NCI-H146 treated with DMSO at 0.1 percent for 48 hours (cell line): ENCODE results near the gene TCAP.
"Not testable (repeated sequence)": the region's sequence is repeated elsewhere in the genome, so short reads cannot be mapped to it uniquely, and the experiment has no call there.

Experiments
- DNase-seq: peaks from one replicate; lab custom pipeline; 2025; ENCODE audit not compliant: unreplicated experiment; lab: John Stamatoyannopoulos, UW

TCAP gene

GRCh38 chr17:39702901-39703893 lies 38.0 kb downstream of the TCAP start:
- DNase-seq, result no peak

- DNase-seq, result no peak
Observed at GRCh38 chr17:39703913-39704312, 38.8 kb downstream of the TCAP start.

- no peak for DNase-seq
Observed at GRCh38 chr17:39704821-39705551, 39.8 kb downstream of the TCAP start.

- DNase-seq, result no peak
Observed at GRCh38 chr17:39705786-39706348, 40.7 kb downstream of the TCAP start.

GRCh38 chr17:39706383-39706782 lies 41.2 kb downstream of the TCAP start:
- no peak for DNase-seq

- DNase-seq, result no peak
Observed at GRCh38 chr17:39706921-39707337, 41.8 kb downstream of the TCAP start.

- DNase-seq, result no peak
Observed at GRCh38 chr17:39709319-39709997, 44.3 kb downstream of the TCAP start.

GRCh38 chr17:39709998-39710964 lies 45.1 kb downstream of the TCAP start:
- DNase-seq, result no peak

- not testable (repeated sequence) for DNase-seq
Observed at GRCh38 chr17:39711071-39711470, 45.9 kb downstream of the TCAP start.

GRCh38 chr17:39711851-39712250 lies 46.7 kb downstream of the TCAP start:
- DNase-seq, result no peak

- no peak for DNase-seq
Observed at GRCh38 chr17:39714234-39714633, 49.1 kb downstream of the TCAP start.

GRCh38 chr17:39715375-39716072 lies 50.4 kb downstream of the TCAP start:
- DNase-seq, result no peak
